Pancreas (tissue), 10 donors: ENCODE measurements around the gene DYNC1I1. TPM values are rescaled to one million over a fixed set of nuclear protein-coding genes. Genes with fewer than 3 reads are reported as not detected.

ENCODE experiments used
- ATAC-seq, 4 donors: fragments of 200-7000 bp; cut with Tn5 transposase; one replicate each; pipeline versions ENCODE4 v1.8.0 to v1.9.1; 2020; ENCODE audit warnings: mild to moderate bottlenecking in 4 of 4, moderate library complexity in 4 of 4
- DNase-seq, 6 donors: peaks; one replicate each; pipeline ENCODE4 v3.0.0-alpha.2; 2020
- FAIRE-seq: peaks from 2 replicates; lab custom pipeline; 2012; peaks lifted over from hg19 to GRCh38; lab: Jason Lieb, UNC
- H3K27ac ChIP-seq, 4 donors: fragments of 200-600 bp; sonication (generic); 1 replicate in 3 of 4; 2 replicates in 1 of 4; pipeline versions ENCODE4 v1.5.0 to v1.8.0; 2020
- H3K27me3 ChIP-seq, 4 donors: fragments of 200-600 bp; one replicate each; pipeline ENCODE4 v1.8.0; 2021
- H3K36me3 ChIP-seq, 3 donors: fragments of 200-600 bp; sonication (generic) in 1 of 3; one replicate each; pipeline versions ENCODE4 v1.5.0 to v1.8.0; 2020 to 2021
- H3K4me1 ChIP-seq, 3 donors: fragments of 200-600 bp; one replicate each; pipeline ENCODE4 v1.8.0; 2021
- H3K4me3 ChIP-seq, 4 donors: fragments of 200-600 bp; sonication (generic) in 2 of 4; one replicate each; pipeline versions ENCODE4 v1.5.0 to v1.8.0; 2020 to 2021
- H3K9me3 ChIP-seq, 4 donors: fragments of 200-600 bp; one replicate each; pipeline ENCODE4 v1.8.0; 2021
- CTCF ChIP-seq, 4 donors: fragments of 200-600 bp; sonication (generic) in 3 of 4; IDR thresholded peaks; one replicate each; pipeline versions ENCODE4 v1.5.0 to v1.8.0; 2021; ENCODE audit warnings: antibody characterized with exemption in 4 of 4
- WGBS, 2 donors: extraction: QIAGEN DNeasy Blood & Tissue Kit; methylation state at CpG; one replicate each; pipeline ENCODE4 v1.1.7; 2013; 5-methylcytosine and 5-hydroxymethylcytosine counted together
- intact Hi-C, 3 donors: fragments of 100-400 bp; cut with DNase I; formaldehyde crosslinking; loops; one replicate each; pipeline versions ENCODE4 v1.11.1 to v1.14.2; 2022
- polyA plus RNA-seq, 2 donors: library from polyadenylated mRNA; stranded (reverse); fragments of 200-250 nt; gene quantifications; one replicate each; pipeline ENCODE4 v1.2.3, GENCODE V29; 2013
- total RNA-seq, 6 donors: library from RNA; stranded (reverse); fragmentation: NEBNext Ultra II Directional in 4 of 6; extraction: Animal tissue kit (Norgen Biotek cat#: 25700) in 4 of 6; gene quantifications; one replicate each; pipeline versions ENCODE4 v1.2.1 to v1.2.4, GENCODE V29; 2021 to 2023
- donor health status: healthy with polysubstance abuse.
- donor health status: DM: no; HTN: no; CAD: no; lungs with moderate emphysema.
- donor health status: DM: no; HTN: no; CAD: no.
- donor health status: control.
- donor health status: control.
- donor health status: Bipolar disorder and iron deficiency.
- donor health status: DM: yes; HTN: yes; CAD: no.
- donor health status: DM: no; HTN: no; CAD: no.
- donor health status: DM: no; HTN: no; CAD: no.
- donor health status: DM: yes; HTN: yes; CAD: no.

DYNC1I1 gene
- total and polyA plus RNA-seq, 8 donors: 0.71 to 5.5 (median 1.3) TPM

- intact Hi-C loops: no loop called here
- no peak for DNase-seq
- Histone ChIP-seq H3K9me3 (no peaks in the 10 kb centered on the region), H3K36me3 (no peaks in the 10 kb centered on the region), H3K27ac (no peak overlapping the region), H3K27me3 (no peaks in the 10 kb centered on the region), H3K4me1 (no peaks in the 10 kb centered on the region), H3K4me3 (no peak overlapping the region)
- TF ChIP-seq CTCF (IDR thresholded peaks at IDR 0.05): no peak
- no peak for ATAC-seq
- WGBS, 2 donors: 79 to 88% methylated on average over 4 of the region's 4 CpGs
- no peak for FAIRE-seq
Observed at GRCh38 chr7:96033009-96033598, 260.8 kb downstream of the DYNC1I1 start.

GRCh38 chr7:96034940-96035727, 262.8 kb downstream of the DYNC1I1 start:
- H3K4me3 ChIP-seq: no peak overlapping the region
- no peak overlapping the region for H3K27ac ChIP-seq
- TF ChIP-seq CTCF (IDR thresholded peaks at IDR 0.05): no peak
- DNase-seq (peak in 2 of 6 donors; percentile 3 to 12), FAIRE-seq (no peak), ATAC-seq (peak; percentile 16 to 74 (median 56))
- no peaks in the 10 kb centered on the region for H3K27me3 ChIP-seq
- H3K4me1 ChIP-seq: no peaks in the 10 kb centered on the region
- no peaks in the 10 kb centered on the region for H3K9me3 ChIP-seq
- intact Hi-C loops: no loop called here
- H3K36me3 ChIP-seq: no peaks in the 10 kb centered on the region
- 25 to 32% methylated on average over 11 of the region's 11 CpGs for WGBS, 2 donors

GRCh38 chr7:96040250-96040772, 268.0 kb downstream of the DYNC1I1 start:
- Histone ChIP-seq H3K36me3 (no peaks in the 10 kb centered on the region), H3K4me3 (no peak overlapping the region), H3K27ac (no peak overlapping the region), H3K27me3 (no peaks in the 10 kb centered on the region), H3K9me3 (no peaks in the 10 kb centered on the region), H3K4me1 (no peaks in the 10 kb centered on the region)
- no peak for DNase-seq
- TF ChIP-seq CTCF (IDR thresholded peaks at IDR 0.05): no peak
- ATAC-seq: no peak
- intact Hi-C loops: no loop called here
- no peak for FAIRE-seq
- WGBS, 2 donors: 83 to 84% methylated on average over 3 of the region's 3 CpGs

GRCh38 chr7:96041171-96041570, 268.8 kb downstream of the DYNC1I1 start:
- intact Hi-C loops: no loop called here
- H3K27me3 ChIP-seq: no peaks in the 10 kb centered on the region
- no peaks in the 10 kb centered on the region for H3K9me3 ChIP-seq
- H3K36me3 ChIP-seq: no peaks in the 10 kb centered on the region
- H3K27ac ChIP-seq: no peak overlapping the region
- no peak for ATAC-seq
- 86 to 90% methylated on average over 1 of the region's 1 CpG for WGBS, 2 donors
- no peak overlapping the region for H3K4me3 ChIP-seq
- no peak for DNase-seq
- FAIRE-seq: no peak
- no peaks in the 10 kb centered on the region for H3K4me1 ChIP-seq
- TF ChIP-seq CTCF (IDR thresholded peaks at IDR 0.05): no peak

- H3K4me1 ChIP-seq: no peaks in the 10 kb centered on the region
- H3K4me3 ChIP-seq: no peak overlapping the region
- TF ChIP-seq CTCF (IDR thresholded peaks at IDR 0.05): no peak
- H3K27ac ChIP-seq: no peak overlapping the region
- no peaks in the 10 kb centered on the region for H3K27me3 ChIP-seq
- DNase-seq: no peak
- ATAC-seq: no peak
- H3K36me3 ChIP-seq: no peaks in the 10 kb centered on the region
- H3K9me3 ChIP-seq: no peaks in the 10 kb centered on the region
- WGBS, 2 donors: 87 to 88% methylated on average over 3 of the region's 3 CpGs
- intact Hi-C loops: no loop called here
- no peak for FAIRE-seq
Observed at GRCh38 chr7:96045181-96045580, 272.8 kb downstream of the DYNC1I1 start.
